Lower leg skin (tissue), 3 donors: ENCODE data around the gene OSGEP.

Experiments used
- POLR2A ChIP-seq, 2 donors: fragments of 450-650 bp; IDR thresholded peaks; one replicate each; pipeline ENCODE4 v1.6.1; 2016 to 2017; ENCODE audit warnings: antibody characterized with exemption in 2 of 2, mild to moderate bottlenecking in 1 of 2, moderate library complexity in 1 of 2
- TF ChIP-seq, protein P1 (sequence below), 3 donors: fragments of 450-650 bp; IDR thresholded peaks; one replicate each; pipeline ENCODE4 v1.5.1; 2016; ENCODE audit warnings: antibody characterized with exemption in 3 of 3, mild to moderate bottlenecking in 3 of 3, moderate library complexity in 2 of 3

DNA sequence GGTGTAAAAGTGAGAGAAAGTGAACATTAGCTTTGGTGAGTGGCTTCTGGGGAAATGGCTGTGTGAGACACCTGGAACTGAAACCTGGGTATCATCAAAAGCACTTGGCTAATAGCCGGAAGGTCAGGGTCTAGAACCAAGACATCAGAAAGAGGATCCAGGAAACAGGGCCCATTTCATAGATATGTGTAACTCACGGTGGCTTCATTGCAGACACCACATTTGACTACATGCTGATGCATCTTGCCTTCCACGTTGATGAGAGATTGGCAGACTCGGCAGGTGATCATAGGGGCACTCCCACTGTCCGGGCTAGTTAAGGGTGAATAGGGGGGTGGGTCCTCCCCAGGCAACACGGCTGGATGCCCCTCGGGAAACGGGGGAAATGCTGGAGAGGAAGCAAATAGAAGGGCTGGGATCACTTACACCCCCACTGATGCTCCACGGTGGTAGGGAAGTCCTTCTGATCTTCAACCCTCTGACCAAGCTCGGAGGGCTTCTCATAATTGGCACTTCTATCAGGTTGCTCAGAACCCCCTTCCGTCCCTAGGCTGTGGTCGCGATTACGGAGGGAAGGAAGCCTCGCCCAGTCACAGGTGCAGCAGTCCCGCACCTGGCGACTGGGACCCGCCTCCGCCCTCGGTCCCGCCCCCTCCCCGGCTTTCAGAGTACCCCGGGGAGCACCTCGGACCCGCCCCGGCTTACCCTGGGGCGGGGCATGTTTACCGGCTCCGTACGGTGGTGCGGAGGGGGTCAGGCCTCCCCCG, 6.0 kb upstream of the OSGEP start:
- TF ChIP-seq, protein P1, sequence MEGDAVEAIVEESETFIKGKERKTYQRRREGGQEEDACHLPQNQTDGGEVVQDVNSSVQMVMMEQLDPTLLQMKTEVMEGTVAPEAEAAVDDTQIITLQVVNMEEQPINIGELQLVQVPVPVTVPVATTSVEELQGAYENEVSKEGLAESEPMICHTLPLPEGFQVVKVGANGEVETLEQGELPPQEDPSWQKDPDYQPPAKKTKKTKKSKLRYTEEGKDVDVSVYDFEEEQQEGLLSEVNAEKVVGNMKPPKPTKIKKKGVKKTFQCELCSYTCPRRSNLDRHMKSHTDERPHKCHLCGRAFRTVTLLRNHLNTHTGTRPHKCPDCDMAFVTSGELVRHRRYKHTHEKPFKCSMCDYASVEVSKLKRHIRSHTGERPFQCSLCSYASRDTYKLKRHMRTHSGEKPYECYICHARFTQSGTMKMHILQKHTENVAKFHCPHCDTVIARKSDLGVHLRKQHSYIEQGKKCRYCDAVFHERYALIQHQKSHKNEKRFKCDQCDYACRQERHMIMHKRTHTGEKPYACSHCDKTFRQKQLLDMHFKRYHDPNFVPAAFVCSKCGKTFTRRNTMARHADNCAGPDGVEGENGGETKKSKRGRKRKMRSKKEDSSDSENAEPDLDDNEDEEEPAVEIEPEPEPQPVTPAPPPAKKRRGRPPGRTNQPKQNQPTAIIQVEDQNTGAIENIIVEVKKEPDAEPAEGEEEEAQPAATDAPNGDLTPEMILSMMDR (IDR thresholded peaks at IDR 0.05) = no peak
- TF ChIP-seq POLR2A (IDR thresholded peaks at IDR 0.05) = no peak
